HL-60 (cell line): ENCODE measurements around the gene FAM83D.

Source experiments
- POLR2AphosphoS5 ChIP-seq: IDR thresholded peaks from 2 replicates; pipeline ENCODE4 v1.6.1; 2012; ENCODE audit warnings: low read depth
- TF ChIP-seq, protein P1 (sequence below): IDR thresholded peaks from one replicate; pipeline ENCODE4 v1.5.1; 2011; ENCODE audit warnings: low read length, control low read depth, inconsistent platforms; ENCODE audit not compliant: insufficient read depth

DNA sequence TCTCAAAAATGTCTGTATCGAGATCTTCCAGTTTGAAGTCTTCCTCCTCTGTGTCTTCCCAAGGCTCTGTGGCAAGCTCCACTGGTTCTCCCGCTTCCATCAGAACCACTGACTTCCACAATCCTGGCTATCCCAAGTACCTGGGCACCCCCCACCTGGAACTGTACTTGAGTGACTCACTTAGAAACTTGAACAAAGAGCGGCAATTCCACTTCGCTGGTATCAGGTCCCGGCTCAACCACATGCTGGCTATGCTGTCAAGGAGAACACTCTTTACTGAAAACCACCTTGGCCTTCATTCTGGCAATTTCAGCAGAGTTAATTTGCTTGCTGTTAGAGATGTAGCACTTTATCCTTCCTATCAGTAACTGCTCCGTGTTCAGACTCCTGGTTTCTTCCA is 25.9 kb downstream of the FAM83D start:
- TF ChIP-seq, protein P1, sequence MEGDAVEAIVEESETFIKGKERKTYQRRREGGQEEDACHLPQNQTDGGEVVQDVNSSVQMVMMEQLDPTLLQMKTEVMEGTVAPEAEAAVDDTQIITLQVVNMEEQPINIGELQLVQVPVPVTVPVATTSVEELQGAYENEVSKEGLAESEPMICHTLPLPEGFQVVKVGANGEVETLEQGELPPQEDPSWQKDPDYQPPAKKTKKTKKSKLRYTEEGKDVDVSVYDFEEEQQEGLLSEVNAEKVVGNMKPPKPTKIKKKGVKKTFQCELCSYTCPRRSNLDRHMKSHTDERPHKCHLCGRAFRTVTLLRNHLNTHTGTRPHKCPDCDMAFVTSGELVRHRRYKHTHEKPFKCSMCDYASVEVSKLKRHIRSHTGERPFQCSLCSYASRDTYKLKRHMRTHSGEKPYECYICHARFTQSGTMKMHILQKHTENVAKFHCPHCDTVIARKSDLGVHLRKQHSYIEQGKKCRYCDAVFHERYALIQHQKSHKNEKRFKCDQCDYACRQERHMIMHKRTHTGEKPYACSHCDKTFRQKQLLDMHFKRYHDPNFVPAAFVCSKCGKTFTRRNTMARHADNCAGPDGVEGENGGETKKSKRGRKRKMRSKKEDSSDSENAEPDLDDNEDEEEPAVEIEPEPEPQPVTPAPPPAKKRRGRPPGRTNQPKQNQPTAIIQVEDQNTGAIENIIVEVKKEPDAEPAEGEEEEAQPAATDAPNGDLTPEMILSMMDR, result no peak
- TF ChIP-seq POLR2AphosphoS5, result no peak
